ENCODE data around the gene ASPSCR1. TPM values are rescaled to one million over a fixed set of nuclear protein-coding genes. Genes with fewer than 3 reads are reported as not detected.

Gene ASPSCR1
- total and polyA plus RNA-seq, 2 of the 13 experiments (the other 11 are each of a cell fraction or from before 2014, with no cell fraction given): 274 to 314 TPM

DNA sequence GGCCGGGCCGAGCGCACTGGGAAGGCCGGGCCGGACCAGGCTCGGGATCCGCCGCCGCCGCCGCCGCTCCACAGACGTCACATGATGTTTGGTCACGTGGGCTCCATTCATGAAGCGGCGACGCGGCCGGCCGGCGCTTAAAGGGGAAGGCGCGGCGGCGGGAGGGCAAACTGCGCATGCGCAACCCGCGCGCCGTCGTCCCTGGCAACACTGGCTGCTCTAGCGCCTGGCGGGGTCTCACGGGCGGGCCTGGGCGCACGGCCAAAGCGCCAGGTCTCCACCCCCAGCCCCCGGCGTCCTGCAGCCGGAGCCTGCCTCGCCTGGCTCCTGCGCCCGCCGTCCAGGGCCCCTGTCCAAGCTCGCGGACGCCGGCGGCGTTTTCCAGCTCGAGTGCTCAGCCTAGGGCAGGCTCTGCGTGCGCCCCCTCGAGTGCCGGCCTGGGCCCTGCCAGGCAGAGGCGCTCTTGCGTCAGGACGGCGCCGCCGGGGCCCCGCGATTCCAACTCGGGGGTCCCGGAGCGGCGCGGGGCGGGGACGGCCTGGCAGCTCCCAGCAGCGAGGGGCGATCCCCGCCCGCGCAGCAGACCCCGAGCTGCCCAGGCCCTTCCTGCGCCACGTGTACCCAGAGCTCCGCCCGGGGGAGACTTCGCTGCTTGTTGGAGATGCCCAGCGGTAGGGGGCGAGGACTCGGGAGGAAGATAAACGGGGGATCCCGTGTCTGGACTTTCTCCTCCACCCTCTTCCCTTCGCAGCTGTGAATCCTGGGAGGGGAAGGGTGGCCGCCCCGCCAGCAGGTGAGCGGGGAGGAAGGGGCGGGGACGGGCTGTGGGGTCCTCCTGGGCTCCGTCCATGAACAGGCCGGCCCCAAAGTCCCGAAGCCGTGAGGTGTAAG, 49.5 kb upstream of the ASPSCR1 start, which contains the start of gene MAFG (continued):
- TF ChIP-seq, protein P1, sequence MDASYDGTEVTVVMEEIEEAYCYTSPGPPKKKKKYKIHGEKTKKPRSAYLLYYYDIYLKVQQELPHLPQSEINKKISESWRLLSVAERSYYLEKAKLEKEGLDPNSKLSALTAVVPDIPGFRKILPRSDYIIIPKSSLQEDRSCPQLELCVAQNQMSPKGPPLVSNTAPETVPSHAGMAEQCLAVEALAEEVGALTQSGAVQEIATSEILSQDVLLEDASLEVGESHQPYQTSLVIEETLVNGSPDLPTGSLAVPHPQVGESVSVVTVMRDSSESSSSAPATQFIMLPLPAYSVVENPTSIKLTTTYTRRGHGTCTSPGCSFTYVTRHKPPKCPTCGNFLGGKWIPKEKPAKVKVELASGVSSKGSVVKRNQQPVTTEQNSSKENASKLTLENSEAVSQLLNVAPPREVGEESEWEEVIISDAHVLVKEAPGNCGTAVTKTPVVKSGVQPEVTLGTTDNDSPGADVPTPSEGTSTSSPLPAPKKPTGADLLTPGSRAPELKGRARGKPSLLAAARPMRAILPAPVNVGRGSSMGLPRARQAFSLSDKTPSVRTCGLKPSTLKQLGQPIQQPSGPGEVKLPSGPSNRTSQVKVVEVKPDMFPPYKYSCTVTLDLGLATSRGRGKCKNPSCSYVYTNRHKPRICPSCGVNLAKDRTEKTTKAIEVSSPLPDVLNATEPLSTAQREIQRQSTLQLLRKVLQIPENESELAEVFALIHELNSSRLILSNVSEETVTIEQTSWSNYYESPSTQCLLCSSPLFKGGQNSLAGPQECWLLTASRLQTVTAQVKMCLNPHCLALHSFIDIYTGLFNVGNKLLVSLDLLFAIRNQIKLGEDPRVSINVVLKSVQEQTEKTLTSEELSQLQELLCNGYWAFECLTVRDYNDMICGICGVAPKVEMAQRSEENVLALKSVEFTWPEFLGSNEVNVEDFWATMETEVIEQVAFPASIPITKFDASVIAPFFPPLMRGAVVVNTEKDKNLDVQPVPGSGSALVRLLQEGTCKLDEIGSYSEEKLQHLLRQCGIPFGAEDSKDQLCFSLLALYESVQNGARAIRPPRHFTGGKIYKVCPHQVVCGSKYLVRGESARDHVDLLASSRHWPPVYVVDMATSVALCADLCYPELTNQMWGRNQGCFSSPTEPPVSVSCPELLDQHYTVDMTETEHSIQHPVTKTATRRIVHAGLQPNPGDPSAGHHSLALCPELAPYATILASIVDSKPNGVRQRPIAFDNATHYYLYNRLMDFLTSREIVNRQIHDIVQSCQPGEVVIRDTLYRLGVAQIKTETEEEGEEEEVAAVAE (CRISPR knock-in tag; IDR thresholded peaks at IDR 0.05; ENCODE audit: borderline replicate concordance): peak; percentile 16; the same call in 1 of the 2 replicates
- no peak for TF ChIP-seq EHMT2 (IDR thresholded peaks at IDR 0.05; ENCODE audit: borderline replicate concordance, low read depth, low read length)
- no peak for TF ChIP-seq GPBP1L1 (CRISPR knock-in tag; IDR thresholded peaks at IDR 0.05)
- no peak; the same call in 1 of the 2 replicates for TF ChIP-seq ATAD3A (CRISPR knock-in tag; IDR thresholded peaks at IDR 0.05)
- no peak for TF ChIP-seq TRIM22 (IDR thresholded peaks at IDR 0.05)
- TF ChIP-seq ZNF776 (CRISPR knock-in tag; IDR thresholded peaks at IDR 0.05): peak; percentile 93
- TF ChIP-seq, protein P2, sequence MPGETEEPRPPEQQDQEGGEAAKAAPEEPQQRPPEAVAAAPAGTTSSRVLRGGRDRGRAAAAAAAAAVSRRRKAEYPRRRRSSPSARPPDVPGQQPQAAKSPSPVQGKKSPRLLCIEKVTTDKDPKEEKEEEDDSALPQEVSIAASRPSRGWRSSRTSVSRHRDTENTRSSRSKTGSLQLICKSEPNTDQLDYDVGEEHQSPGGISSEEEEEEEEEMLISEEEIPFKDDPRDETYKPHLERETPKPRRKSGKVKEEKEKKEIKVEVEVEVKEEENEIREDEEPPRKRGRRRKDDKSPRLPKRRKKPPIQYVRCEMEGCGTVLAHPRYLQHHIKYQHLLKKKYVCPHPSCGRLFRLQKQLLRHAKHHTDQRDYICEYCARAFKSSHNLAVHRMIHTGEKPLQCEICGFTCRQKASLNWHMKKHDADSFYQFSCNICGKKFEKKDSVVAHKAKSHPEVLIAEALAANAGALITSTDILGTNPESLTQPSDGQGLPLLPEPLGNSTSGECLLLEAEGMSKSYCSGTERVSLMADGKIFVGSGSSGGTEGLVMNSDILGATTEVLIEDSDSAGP (CRISPR knock-in tag; IDR thresholded peaks at IDR 0.05; ENCODE audit: borderline replicate concordance): peak; percentile 99
- no peak for TF ChIP-seq ZNF431 (CRISPR knock-in tag; IDR thresholded peaks at IDR 0.05; ENCODE audit: borderline replicate concordance, low read depth)
- peak; percentile 87 for TF ChIP-seq MXD4 (CRISPR knock-in tag; IDR thresholded peaks at IDR 0.05)
- TF ChIP-seq ZNF713 (CRISPR knock-in tag; IDR thresholded peaks at IDR 0.05): no peak; the same call in 1 of the 2 replicates
- TF ChIP-seq TCF12 (IDR thresholded peaks at IDR 0.05): no peak
- TF ChIP-seq TCF12 (CRISPR knock-in tag; IDR thresholded peaks at IDR 0.05): peak; percentile 80; the same call in 1 of the 2 replicates
- no peak; the same call in none of the 2 replicates for TF ChIP-seq ZNF326 (CRISPR knock-in tag; IDR thresholded peaks at IDR 0.05; ENCODE audit: borderline replicate concordance)
- TF ChIP-seq ZNF121 (CRISPR knock-in tag; IDR thresholded peaks at IDR 0.05): no peak
- TF ChIP-seq ZBTB20 (CRISPR knock-in tag; IDR thresholded peaks at IDR 0.05; ENCODE audit: borderline replicate concordance, low read depth): no peak; the same call in 1 of the 2 replicates
- TF ChIP-seq ZNF24 (IDR thresholded peaks at IDR 0.05): peak; percentile 36; the same call in 1 of the 2 replicates
- TF ChIP-seq ATRX (CRISPR knock-in tag; IDR thresholded peaks at IDR 0.05; ENCODE audit: borderline replicate concordance): no peak
- no peak for TF ChIP-seq SOX13 (IDR thresholded peaks at IDR 0.05)
- TF ChIP-seq SOX13 (CRISPR knock-in tag; conservative IDR thresholded peaks at IDR 0.05 in 1 of 2, IDR thresholded peaks at IDR 0.05 in 1 of 2): peak in 1 of 2 experiments; percentile 31; a peak in 1 of 4 replicates
- peak; percentile 96 for TF ChIP-seq ZNF451 (CRISPR knock-in tag; IDR thresholded peaks at IDR 0.05)
